Subcutaneous abdominal adipose tissue (tissue), 5 donors: ENCODE data around the gene CDK15.
A peak's percentile ranks its signal among the peaks of the same experiment; 100 is the strongest.

Source experiments
- H3K27ac ChIP-seq: one replicate; pipeline ENCODE4 v1.7.0; 2013; ENCODE audit warnings: low read depth, mild to moderate bottlenecking, inconsistent platforms, low read length, moderate library complexity
- H3K27me3 ChIP-seq, 5 donors: one replicate each; pipeline ENCODE4 v1.7.0; 2013; ENCODE audit warnings: low read length in 5 of 5, inconsistent platforms in 1 of 5; ENCODE audit not compliant: control insufficient read depth in 5 of 5, insufficient read depth in 4 of 5
- H3K36me3 ChIP-seq, 5 donors: one replicate each; pipeline ENCODE4 v1.7.0; 2013; ENCODE audit warnings: low read length in 5 of 5; ENCODE audit not compliant: control insufficient read depth in 5 of 5, insufficient read depth in 5 of 5
- H3K4me1 ChIP-seq, 5 donors: one replicate each; pipeline ENCODE4 v1.7.0; 2013; ENCODE audit warnings: low read length in 5 of 5, mild to moderate bottlenecking in 3 of 5, moderate library complexity in 1 of 5; ENCODE audit not compliant: control insufficient read depth in 5 of 5, insufficient read depth in 5 of 5
- H3K4me3 ChIP-seq, 5 donors: one replicate each; pipeline ENCODE4 v1.7.0; 2013; ENCODE audit warnings: low read length in 5 of 5, low read depth in 1 of 5
- H3K9ac ChIP-seq, 5 donors: one replicate each; pipeline ENCODE4 v1.7.0; 2013; ENCODE audit warnings: low read length in 5 of 5, mild to moderate bottlenecking in 4 of 5, moderate library complexity in 3 of 5
- H3K9me3 ChIP-seq, 5 donors: one replicate each; pipeline ENCODE4 v1.7.0; 2013; ENCODE audit warnings: low read length in 5 of 5; ENCODE audit not compliant: control insufficient read depth in 5 of 5
- donor health status: healthy.
- donor health status: healthy.
- donor health status: healthy.
- donor health status: healthy.
- donor health status: healthy.

CDK15 gene

GRCh38 chr2:201892516-201892915, 86.2 kb downstream of the CDK15 start:
- Histone ChIP-seq H3K9ac (no peak overlapping the region), H3K4me3 (no peak overlapping the region), H3K4me1 (peaks cover 0 to 10% (median 6%) of the 10 kb centered on the region in 5 donors), H3K27me3 (peaks cover 0 to 17% (median 0%) of the 10 kb centered on the region in 5 donors), H3K9me3 (no peaks in the 10 kb centered on the region), H3K36me3 (no peaks in the 10 kb centered on the region), H3K27ac (no peak overlapping the region)

GRCh38 chr2:201900362-201900761, 94.0 kb downstream of the CDK15 start:
- Histone ChIP-seq H3K4me3 (no peak overlapping the region), H3K27me3 (peaks cover 0 to 6% (median 3%) of the 10 kb centered on the region in 5 donors), H3K9me3 (no peaks in the 10 kb centered on the region), H3K4me1 (no peaks in the 10 kb centered on the region), H3K36me3 (no peaks in the 10 kb centered on the region), H3K27ac (no peak overlapping the region), H3K9ac (no peak overlapping the region)

DNA sequence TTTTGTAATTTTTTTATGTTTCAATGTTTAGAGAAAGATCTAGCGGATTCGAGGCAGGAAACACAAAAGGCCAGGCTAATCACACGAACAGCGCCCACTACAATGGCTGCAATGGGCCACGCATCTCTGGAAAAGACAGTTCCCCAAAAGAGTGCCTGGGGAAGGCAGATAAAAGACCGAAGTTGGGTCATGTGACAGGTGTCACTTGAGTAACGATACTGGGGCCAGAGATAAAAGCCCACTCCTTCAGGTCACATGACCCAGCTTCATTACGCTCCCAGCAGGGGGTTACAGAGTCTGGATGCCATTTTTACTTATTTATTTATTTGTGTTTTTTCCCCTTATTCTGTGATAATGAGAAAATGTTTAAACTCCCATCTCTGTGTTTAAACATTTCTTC, 95.4 kb downstream of the CDK15 start:
- Histone ChIP-seq H3K9ac (no peak overlapping the region), H3K9me3 (no peaks in the 10 kb centered on the region), H3K4me1 (no peaks in the 10 kb centered on the region), H3K27ac (no peak overlapping the region), H3K27me3 (peaks cover 0 to 6% (median 3%) of the 10 kb centered on the region in 5 donors), H3K4me3 (no peak overlapping the region), H3K36me3 (no peaks in the 10 kb centered on the region)

DNA sequence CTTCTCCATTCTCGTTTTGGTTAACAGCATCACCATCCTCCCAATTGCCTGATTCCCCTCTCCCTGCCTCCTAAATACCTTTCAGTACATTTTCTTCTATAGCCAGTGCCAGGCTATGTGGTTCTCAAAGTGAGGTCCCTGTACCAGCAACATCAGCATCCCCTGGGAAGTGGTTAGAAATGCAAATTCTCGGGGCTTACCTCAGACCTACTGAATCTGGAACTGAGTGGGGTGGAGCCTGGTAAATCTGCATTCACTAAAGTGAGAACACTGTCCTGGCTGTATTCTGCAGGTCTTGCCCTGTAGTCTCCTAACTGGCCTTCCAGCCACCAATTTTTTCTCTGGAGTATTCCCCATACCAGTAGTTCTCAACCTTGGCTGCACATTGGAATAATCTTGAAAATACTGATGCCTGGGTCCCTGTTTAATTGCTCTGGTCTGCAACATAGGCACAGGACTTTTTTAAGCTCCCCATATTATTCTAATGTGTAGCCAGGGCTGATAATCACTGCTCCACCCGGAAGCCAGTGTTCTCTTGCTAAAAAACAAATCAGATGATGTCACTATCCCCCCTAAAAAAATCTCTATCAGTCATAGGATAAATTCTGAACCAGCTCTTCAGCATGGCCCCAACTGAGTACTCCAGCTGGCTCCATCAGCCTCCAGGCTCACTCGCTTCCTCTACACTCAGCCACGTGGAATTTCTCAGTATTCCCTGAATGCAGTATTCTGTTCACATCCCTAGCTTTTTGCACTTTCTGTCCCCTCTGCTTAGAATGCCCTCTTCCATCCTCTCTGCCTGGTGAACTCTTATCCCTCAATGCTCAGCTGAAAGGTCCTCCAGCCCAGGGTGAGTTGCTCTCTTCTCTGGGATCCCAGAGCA, 98.4 kb downstream of the CDK15 start:
- H3K27ac ChIP-seq = no peak overlapping the region
- H3K9me3 ChIP-seq = no peaks in the 10 kb centered on the region
- H3K4me3 ChIP-seq = no peak overlapping the region
- no peaks in the 10 kb centered on the region for H3K36me3 ChIP-seq
- H3K4me1 ChIP-seq = peaks cover 0 to 3% (median 0%) of the 10 kb centered on the region in 5 donors
- H3K27me3 ChIP-seq = peaks cover 0 to 4% (median 0%) of the 10 kb centered on the region in 5 donors
- no peak overlapping the region for H3K9ac ChIP-seq

DNA sequence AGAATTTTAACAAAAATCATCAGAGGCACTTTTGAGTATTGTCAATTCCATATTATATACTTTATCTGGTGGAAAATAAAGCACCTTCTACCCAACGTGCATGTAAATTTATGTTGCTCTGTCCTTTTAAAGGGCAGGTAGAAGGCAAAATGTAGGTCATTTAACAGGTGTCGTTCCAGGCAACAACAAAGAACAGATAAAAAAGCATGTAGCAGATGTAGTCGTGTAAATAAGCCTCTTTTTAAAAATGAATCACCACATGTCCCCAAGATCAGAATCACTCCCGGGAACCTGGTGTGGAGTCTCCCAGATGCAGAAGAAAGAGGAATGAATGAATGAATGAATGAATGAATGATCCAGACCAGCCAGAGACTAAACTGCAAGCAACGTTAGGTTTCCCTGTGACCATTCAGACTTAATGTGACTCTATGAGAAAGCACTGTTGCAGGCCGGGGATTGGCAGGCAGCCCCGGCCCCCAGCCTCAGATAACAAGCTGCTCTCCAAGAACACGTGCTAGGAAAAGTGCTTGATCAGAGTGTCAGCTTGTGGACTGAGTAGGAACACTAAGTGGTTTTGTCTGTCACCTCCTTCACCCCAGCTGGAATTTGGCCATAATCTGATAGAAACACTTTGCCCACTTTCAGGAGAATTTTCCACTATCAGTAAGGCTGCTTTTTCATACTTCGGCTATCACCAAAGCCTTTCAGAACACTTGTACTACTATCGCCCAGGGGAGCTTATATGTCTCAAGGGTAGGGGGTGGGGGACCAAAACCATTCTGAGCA, 100.6 kb downstream of the CDK15 start:
- Histone ChIP-seq H3K27ac (no peak overlapping the region), H3K4me1 (peaks cover 0 to 5% (median 0%) of the 10 kb centered on the region in 5 donors), H3K27me3 (peaks cover 0 to 4% (median 0%) of the 10 kb centered on the region in 5 donors), H3K4me3 (no peak overlapping the region), H3K36me3 (no peaks in the 10 kb centered on the region), H3K9ac (no peak overlapping the region), H3K9me3 (no peaks in the 10 kb centered on the region)

DNA sequence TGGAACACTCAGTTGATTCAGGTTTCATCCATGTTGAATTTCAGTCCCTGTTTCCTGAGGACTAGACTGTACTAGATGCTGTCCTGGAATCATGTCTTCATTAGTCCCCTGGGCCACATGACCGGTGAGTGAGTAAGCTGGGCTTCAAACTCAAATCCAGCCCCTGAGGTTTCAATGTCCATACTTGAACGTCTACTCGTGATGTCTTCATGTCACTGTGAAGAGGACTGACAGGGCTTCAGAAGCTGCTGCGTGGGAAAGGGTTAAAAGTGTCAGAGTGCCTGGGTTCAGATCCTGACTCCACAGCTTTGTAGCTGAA, 101.2 kb downstream of the CDK15 start:
- H3K36me3 ChIP-seq = no peaks in the 10 kb centered on the region
- no peak overlapping the region for H3K27ac ChIP-seq
- H3K9me3 ChIP-seq = no peaks in the 10 kb centered on the region
- H3K4me1 ChIP-seq = peaks cover 0 to 5% (median 0%) of the 10 kb centered on the region in 5 donors
- peaks cover 0 to 4% (median 0%) of the 10 kb centered on the region in 5 donors for H3K27me3 ChIP-seq
- no peak overlapping the region for H3K4me3 ChIP-seq
- no peak overlapping the region for H3K9ac ChIP-seq

- Histone ChIP-seq H3K27me3 (peaks cover 0 to 4% (median 0%) of the 10 kb centered on the region in 5 donors), H3K27ac (no peak overlapping the region), H3K4me1 (peaks cover 0 to 5% (median 0%) of the 10 kb centered on the region in 5 donors), H3K4me3 (no peak overlapping the region), H3K36me3 (no peaks in the 10 kb centered on the region), H3K9ac (no peak overlapping the region), H3K9me3 (no peaks in the 10 kb centered on the region)
Measured at GRCh38 chr2:201908901-201909300, 102.6 kb downstream of the CDK15 start.

GRCh38 chr2:201909348-201909747, 103.0 kb downstream of the CDK15 start:
- Histone ChIP-seq H3K4me3 (no peak overlapping the region), H3K9me3 (no peaks in the 10 kb centered on the region), H3K36me3 (no peaks in the 10 kb centered on the region)

DNA sequence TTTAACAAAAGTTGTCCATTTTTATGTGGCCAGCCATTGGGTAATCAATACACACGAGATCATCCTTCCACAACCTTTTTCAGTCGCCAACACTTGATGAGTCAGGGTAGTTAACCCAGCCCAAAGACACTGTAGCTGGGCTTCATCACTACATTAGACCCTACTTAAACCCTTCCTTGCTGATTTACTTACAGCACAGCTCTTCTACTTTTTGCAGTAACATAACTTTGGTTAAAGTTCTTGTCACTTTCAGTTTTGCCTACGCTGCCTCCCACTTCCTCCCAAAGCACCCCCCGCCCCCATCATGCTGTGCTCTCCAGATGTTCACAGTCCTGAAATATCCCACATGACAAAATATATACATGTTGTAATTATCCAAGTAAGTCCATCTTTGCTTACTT, 103.6 kb downstream of the CDK15 start:
- no peak overlapping the region for H3K9ac ChIP-seq
- no peaks in the 10 kb centered on the region for H3K9me3 ChIP-seq
- H3K4me3 ChIP-seq = peak overlapping the region in 4 of 5 donors; percentile 1 to 29 (median 16)
- no peak overlapping the region for H3K27ac ChIP-seq
- peaks cover 0 to 5% (median 0%) of the 10 kb centered on the region in 5 donors for H3K4me1 ChIP-seq
- no peaks in the 10 kb centered on the region for H3K27me3 ChIP-seq
- no peaks in the 10 kb centered on the region for H3K36me3 ChIP-seq

More at GRCh38 chr2:201909348-201909747, 103.0 kb downstream of the CDK15 start:
- peaks cover 0 to 5% (median 0%) of the 10 kb centered on the region in 5 donors for H3K4me1 ChIP-seq
- no peak overlapping the region for H3K9ac ChIP-seq
- peaks cover 0 to 4% (median 0%) of the 10 kb centered on the region in 5 donors for H3K27me3 ChIP-seq
- no peak overlapping the region for H3K27ac ChIP-seq

DNA sequence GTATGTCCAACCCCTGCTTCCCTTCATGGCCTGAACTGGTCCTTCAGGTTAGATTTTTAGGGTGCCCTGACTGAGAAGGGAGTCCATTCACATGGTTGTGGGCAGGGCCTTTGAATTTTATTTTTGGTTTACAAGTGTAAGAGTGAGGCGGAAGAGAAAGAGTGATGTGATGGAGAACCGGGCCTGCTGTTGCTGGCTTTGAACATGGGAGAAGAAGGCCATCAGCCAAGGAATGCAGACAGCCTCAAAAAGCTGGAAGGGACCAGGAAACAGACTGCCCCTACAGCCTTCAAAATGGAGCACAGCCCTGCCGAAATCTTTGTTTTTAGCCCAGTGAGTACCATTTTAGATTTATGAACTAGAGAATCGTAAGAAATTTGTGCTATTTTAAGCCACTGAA, 105.0 kb downstream of the CDK15 start:
- no peaks in the 10 kb centered on the region for H3K36me3 ChIP-seq
- no peak overlapping the region for H3K4me3 ChIP-seq
- H3K27ac ChIP-seq = no peak overlapping the region
- H3K9me3 ChIP-seq = no peaks in the 10 kb centered on the region
- H3K9ac ChIP-seq = no peak overlapping the region
- H3K27me3 ChIP-seq = no peaks in the 10 kb centered on the region
- peaks cover 0 to 5% (median 0%) of the 10 kb centered on the region in 5 donors for H3K4me1 ChIP-seq
